Fibroblast of lung (primary cell): ENCODE measurements around the gene PLVAP.

Experiments
- CTCF ChIP-seq, 2 donors: IDR thresholded peaks in 1 of 2; conservative IDR thresholded peaks in 1 of 2; 1 replicate in 1 of 2; 2 replicates in 1 of 2; pipeline ENCODE4 v1.5.1; 2011 to 2012; ENCODE audit warnings: low read length in 2 of 2, control low read depth in 1 of 2, inconsistent platforms in 1 of 2, low read depth in 1 of 2, mild to moderate bottlenecking in 1 of 2
- EZH2 ChIP-seq: IDR thresholded peaks from 2 replicates; pipeline ENCODE4 v1.5.1; 2012; ENCODE audit warnings: low read length, control low read depth, mild to moderate bottlenecking; ENCODE audit errors: missing control alignments

- TF ChIP-seq CTCF (conservative IDR thresholded peaks at IDR 0.05 in 1 of 2, IDR thresholded peaks at IDR 0.05 in 1 of 2; ENCODE audit: low read depth in 1 of 2, low read length in 2 of 2) (no peak), EZH2 (no peak)
These were observed 36.8 kb downstream of the PLVAP start for GRCh38 chr19:17340302-17340870.
